HG03457 (cell line): Measurements from ENCODE around the gene PEX19.
"Not testable (repeated sequence)": the region's sequence is repeated elsewhere in the genome, so short reads cannot be mapped to it uniquely, and the experiment has no call there.

ENCODE experiments used
- ATAC-seq: cut with Tn5 transposase; IDR thresholded peaks from one replicate; pipeline ENCODE4 v1.9.1; 2021; ENCODE audit warnings: moderate number of reproducible peaks; ENCODE audit not compliant: unreplicated experiment

Gene PEX19

GRCh38 chr1:160284782-160285344 is at the start of gene PEX19:
TSS of gene PEX19 (minus strand) at chr1:160285133. CDS start at chr1:160285124, 9 bp downstream.
- peak; percentile 81 for ATAC-seq

- no peak for ATAC-seq
Observed at GRCh38 chr1:160332516-160332915, 47.6 kb upstream of the PEX19 start.

- no peak for ATAC-seq
Observed at GRCh38 chr1:160330119-160330518, 45.2 kb upstream of the PEX19 start.

GRCh38 chr1:160328184-160328583 is 43.3 kb upstream of the PEX19 start:
- no peak for ATAC-seq

GRCh38 chr1:160326418-160326817 is 41.5 kb upstream of the PEX19 start:
- no peak for ATAC-seq

GRCh38 chr1:160325252-160325651 is 40.3 kb upstream of the PEX19 start:
- no peak for ATAC-seq

- no peak for ATAC-seq
Observed at GRCh38 chr1:160322831-160323230, 37.9 kb upstream of the PEX19 start.

- no peak for ATAC-seq
Observed at GRCh38 chr1:160315359-160315758, 30.4 kb upstream of the PEX19 start.

GRCh38 chr1:160309571-160309970 is 24.6 kb upstream of the PEX19 start:
- no peak for ATAC-seq

- no peak for ATAC-seq
Observed at GRCh38 chr1:160309185-160309557, 24.2 kb upstream of the PEX19 start.

- no peak for ATAC-seq
Observed at GRCh38 chr1:160308451-160309184, 23.7 kb upstream of the PEX19 start.

GRCh38 chr1:160307118-160307791 is 22.3 kb upstream of the PEX19 start:
- no peak for ATAC-seq

- no peak for ATAC-seq
Observed at GRCh38 chr1:160300173-160300572, 15.2 kb upstream of the PEX19 start.

GRCh38 chr1:160296036-160296435 is 11.1 kb upstream of the PEX19 start:
- ATAC-seq: no peak

GRCh38 chr1:160293020-160293968 is 8.4 kb upstream of the PEX19 start:
- ATAC-seq: no peak

- ATAC-seq: no peak
Observed at GRCh38 chr1:160291248-160292220, 6.6 kb upstream of the PEX19 start.

- not testable (repeated sequence) for ATAC-seq
Observed at GRCh38 chr1:160287769-160288168, 2.8 kb upstream of the PEX19 start.

GRCh38 chr1:160285506-160285905 is 573 bp upstream of the PEX19 start:
- ATAC-seq: no peak

GRCh38 chr1:160284220-160284781 is 632 bp downstream of the PEX19 start:
- no peak for ATAC-seq

GRCh38 chr1:160282807-160283206 is 2.1 kb downstream of the PEX19 start:
- no peak for ATAC-seq
